Measurements from ENCODE around the gene ACBD4. TPM values are rescaled to one million over a fixed set of nuclear protein-coding genes. Genes with fewer than 3 reads are reported as not detected.

Gene ACBD4
- total RNA-seq, 2 experiments from 2014 or later, result 24.8 to 26.3 TPM

GRCh38 chr17:45138911-45139532, 3.5 kb downstream of the ACBD4 start:
- no peak for ATAC-seq (ENCODE audit: poor library complexity)
- intact Hi-C loops (cut with DNase I, micrococcal nuclease), result no loop called here
- no peaks in the 10 kb centered on the region for H3K9me3 Mint-ChIP-seq

GRCh38 chr17:45139533-45139920, 4.0 kb downstream of the ACBD4 start:
- Histone ChIP-seq H3K27ac (ENCODE audit: low read depth in 1 of 2, low read length in 2 of 2) (no peak overlapping the region), H3K4me3 (ENCODE audit: low read length) (no peak overlapping the region), H3K27me3 (ENCODE audit: control insufficient read depth in 1 of 2, insufficient read depth in 2 of 2, low read length in 2 of 2) (no peaks in the 10 kb centered on the region), H3K9me3 (ENCODE audit: control insufficient read depth in 1 of 2, insufficient read depth in 1 of 2, low read length in 2 of 2) (no peaks in the 10 kb centered on the region), H3K36me3 (ENCODE audit: insufficient read depth, low read length) (peaks cover 11% of the 10 kb centered on the region), H3K4me1 (ENCODE audit: insufficient read depth, low read length) (peaks cover 38% of the 10 kb centered on the region)
- POLR2A ChIA-PET, result interaction anchor here (3.5 to 7.7 kb wide), 2 partner anchors 10 to 22 kb away, joined by 16 to 192 read pairs; partner anchors contain the start of genes HEXIM1 and HEXIM2
- no peaks in the 10 kb centered on the region for H3K9me3 Mint-ChIP-seq
- peaks cover 6% of the 10 kb centered on the region for H3K36me3 Mint-ChIP-seq (ENCODE audit: low read depth)
- intact Hi-C loops (cut with DNase I, micrococcal nuclease), result no loop called here
- peaks cover 34% of the 10 kb centered on the region for H3K4me1 Mint-ChIP-seq (ENCODE audit: low read depth)
- no peaks in the 10 kb centered on the region for H3K27me3 Mint-ChIP-seq
- CTCF ChIA-PET, result interaction anchor here (1.2 kb wide), 1 partner anchor 10 kb away, joined by 6 read pairs; no protein-coding TSS in a partner anchor
- no peak overlapping the region for H3K4me3 Mint-ChIP-seq
- no peak overlapping the region for H3K27ac Mint-ChIP-seq
- ATAC-seq (ENCODE audit: poor library complexity) (no peak), DNase-seq (no peak)
- no peak for TF ChIP-seq CTCF (IDR thresholded peaks at IDR 0.05)

More at GRCh38 chr17:45138911-45139532, 3.5 kb downstream of the ACBD4 start:
- CTCF ChIA-PET, result interaction anchor here (1.2 to 1.5 kb wide), 2 partner anchors 10 to 59 kb away, joined by 5 to 6 read pairs; no protein-coding TSS in a partner anchor
- peaks cover 11% of the 10 kb centered on the region for H3K36me3 ChIP-seq (ENCODE audit: insufficient read depth, low read length)
- Mint-ChIP-seq H3K36me3 (ENCODE audit: low read depth) (peaks cover 6% of the 10 kb centered on the region), H3K4me1 (ENCODE audit: low read depth) (peaks cover 34% of the 10 kb centered on the region), H3K27ac (no peak overlapping the region), H3K27me3 (no peaks in the 10 kb centered on the region), H3K4me3 (no peak overlapping the region)
- no peak overlapping the region for H3K27ac ChIP-seq (ENCODE audit: low read depth in 1 of 2, low read length in 2 of 2)
- no peak for TF ChIP-seq CTCF (IDR thresholded peaks at IDR 0.05)
- no peaks in the 10 kb centered on the region for H3K27me3 ChIP-seq (ENCODE audit: control insufficient read depth in 1 of 2, insufficient read depth in 2 of 2, low read length in 2 of 2)
- DNase-seq, result no peak
- H3K9me3 ChIP-seq (ENCODE audit: control insufficient read depth in 1 of 2, insufficient read depth in 1 of 2, low read length in 2 of 2), result no peaks in the 10 kb centered on the region
- H3K4me3 ChIP-seq (ENCODE audit: low read length), result no peak overlapping the region
- POLR2A ChIA-PET, result interaction anchor here (3.5 to 7.7 kb wide), 2 partner anchors 11 to 22 kb away, joined by 16 to 192 read pairs; partner anchors contain the start of genes HEXIM1 and HEXIM2
- peaks cover 34% of the 10 kb centered on the region for H3K4me1 ChIP-seq (ENCODE audit: insufficient read depth, low read length)

DNA sequence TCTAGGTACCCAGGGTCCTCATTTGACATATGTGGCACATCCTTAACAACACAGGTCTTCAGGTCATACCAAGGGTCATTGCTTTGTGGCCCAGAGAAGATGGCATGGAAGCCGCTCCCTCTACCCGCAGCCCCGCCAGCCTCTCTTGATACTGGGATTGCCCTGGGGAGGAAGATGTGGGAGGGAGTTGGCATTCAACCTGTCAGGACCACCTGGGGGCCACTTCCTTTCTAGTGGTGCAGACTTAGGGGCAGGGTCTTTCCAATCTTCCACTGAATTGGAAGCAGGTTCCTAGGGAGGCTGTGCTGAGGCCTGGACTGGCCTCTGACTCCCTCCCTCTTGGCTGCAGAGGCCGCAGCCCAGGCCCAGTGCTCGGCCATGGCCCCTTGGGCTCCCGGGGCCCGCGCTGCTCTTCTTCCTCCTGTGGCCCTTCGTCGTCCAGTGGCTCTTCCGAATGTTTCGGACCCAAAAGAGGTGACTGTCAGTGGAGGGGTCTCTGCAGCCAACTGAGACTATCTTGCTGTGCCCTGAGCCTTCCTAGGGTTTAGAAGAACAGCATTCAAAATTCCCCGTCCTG, 7.7 kb downstream of the ACBD4 start:
- Histone ChIP-seq H3K4me1 (ENCODE audit: insufficient read depth, low read length) (peaks cover 46% of the 10 kb centered on the region), H3K27me3 (ENCODE audit: control insufficient read depth in 1 of 2, insufficient read depth in 2 of 2, low read length in 2 of 2) (no peaks in the 10 kb centered on the region), H3K9me3 (ENCODE audit: control insufficient read depth in 1 of 2, insufficient read depth in 1 of 2, low read length in 2 of 2) (no peaks in the 10 kb centered on the region), H3K4me3 (ENCODE audit: low read length) (no peak overlapping the region), H3K36me3 (ENCODE audit: insufficient read depth, low read length) (peaks cover 6% of the 10 kb centered on the region), H3K27ac (ENCODE audit: low read depth in 1 of 2, low read length in 2 of 2) (peak overlapping the region in 1 of 2 donors; percentile 53)
- ChIA-PET POLR2A (interaction anchor here (1.0 to 10.9 kb wide), 3 partner anchors 7 to 105 kb away, joined by 4 to 630 read pairs (median 21); partner anchors contain the start of genes ACBD4 and HEXIM2), CTCF (interaction anchor here (0.9 to 2.6 kb wide), 3 partner anchors 8 to 54 kb away, joined by 3 to 11 read pairs (median 7); partner anchors contain the start of gene ACBD4)
- ATAC-seq (ENCODE audit: poor library complexity) (no peak), DNase-seq (no peak)
- Mint-ChIP-seq H3K4me1 (ENCODE audit: low read depth) (peaks cover 47% of the 10 kb centered on the region), H3K4me3 (peak overlapping the region; percentile 80), H3K36me3 (ENCODE audit: low read depth) (peaks cover 9% of the 10 kb centered on the region), H3K27ac (peak overlapping the region; percentile 71), H3K9me3 (no peaks in the 10 kb centered on the region), H3K27me3 (peaks cover 5% of the 10 kb centered on the region)
- intact Hi-C loops (cut with DNase I, micrococcal nuclease), result no loop called here
- TF ChIP-seq CTCF (IDR thresholded peaks at IDR 0.05), result no peak

Measured in CD4-positive, alpha-beta T cell (primary cell).